ENCODE results near the gene KCNIP1.

DNA sequence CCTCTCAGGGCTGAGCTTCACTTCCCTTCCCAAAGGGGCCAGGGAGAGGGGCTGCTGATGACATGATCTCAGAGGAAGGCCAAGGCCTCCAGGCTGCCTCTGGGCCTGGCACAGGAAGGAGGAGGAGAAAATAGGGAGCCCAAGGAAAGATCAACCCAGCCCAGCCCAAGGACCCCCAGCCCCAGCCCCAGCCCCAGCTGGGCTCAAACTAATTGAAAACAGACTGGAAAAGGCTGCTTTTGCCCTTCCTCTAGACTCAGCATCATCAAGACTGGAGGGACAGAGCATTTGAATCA lies 18.3 kb upstream of the KCNIP1 start:
- TF ChIP-seq, protein P1, sequence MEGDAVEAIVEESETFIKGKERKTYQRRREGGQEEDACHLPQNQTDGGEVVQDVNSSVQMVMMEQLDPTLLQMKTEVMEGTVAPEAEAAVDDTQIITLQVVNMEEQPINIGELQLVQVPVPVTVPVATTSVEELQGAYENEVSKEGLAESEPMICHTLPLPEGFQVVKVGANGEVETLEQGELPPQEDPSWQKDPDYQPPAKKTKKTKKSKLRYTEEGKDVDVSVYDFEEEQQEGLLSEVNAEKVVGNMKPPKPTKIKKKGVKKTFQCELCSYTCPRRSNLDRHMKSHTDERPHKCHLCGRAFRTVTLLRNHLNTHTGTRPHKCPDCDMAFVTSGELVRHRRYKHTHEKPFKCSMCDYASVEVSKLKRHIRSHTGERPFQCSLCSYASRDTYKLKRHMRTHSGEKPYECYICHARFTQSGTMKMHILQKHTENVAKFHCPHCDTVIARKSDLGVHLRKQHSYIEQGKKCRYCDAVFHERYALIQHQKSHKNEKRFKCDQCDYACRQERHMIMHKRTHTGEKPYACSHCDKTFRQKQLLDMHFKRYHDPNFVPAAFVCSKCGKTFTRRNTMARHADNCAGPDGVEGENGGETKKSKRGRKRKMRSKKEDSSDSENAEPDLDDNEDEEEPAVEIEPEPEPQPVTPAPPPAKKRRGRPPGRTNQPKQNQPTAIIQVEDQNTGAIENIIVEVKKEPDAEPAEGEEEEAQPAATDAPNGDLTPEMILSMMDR (IDR thresholded peaks at IDR 0.05 in 2 of 3, conservative IDR thresholded peaks at IDR 0.05 in 1 of 3; ENCODE audit: control insufficient read depth in 2 of 3, extremely low read depth in 1 of 3, insufficient read depth in 1 of 3, low read depth in 3 of 3, low read length in 3 of 3), result no peak
- TF ChIP-seq RB1 (IDR thresholded peaks at IDR 0.05; ENCODE audit: borderline replicate concordance), result no peak
- no peak for TF ChIP-seq EGR1 (IDR thresholded peaks at IDR 0.05; ENCODE audit: borderline replicate concordance in 1 of 2, low read depth in 2 of 2, low read length in 2 of 2)
- TF ChIP-seq EP300 (IDR thresholded peaks at IDR 0.05; ENCODE audit: borderline replicate concordance in 1 of 2, control insufficient read depth in 1 of 2, low read depth in 2 of 2, low read length in 2 of 2), result no peak
- TF ChIP-seq TARDBP (IDR thresholded peaks at IDR 0.05; ENCODE audit: borderline replicate concordance), result no peak
- TF ChIP-seq, protein P2, sequence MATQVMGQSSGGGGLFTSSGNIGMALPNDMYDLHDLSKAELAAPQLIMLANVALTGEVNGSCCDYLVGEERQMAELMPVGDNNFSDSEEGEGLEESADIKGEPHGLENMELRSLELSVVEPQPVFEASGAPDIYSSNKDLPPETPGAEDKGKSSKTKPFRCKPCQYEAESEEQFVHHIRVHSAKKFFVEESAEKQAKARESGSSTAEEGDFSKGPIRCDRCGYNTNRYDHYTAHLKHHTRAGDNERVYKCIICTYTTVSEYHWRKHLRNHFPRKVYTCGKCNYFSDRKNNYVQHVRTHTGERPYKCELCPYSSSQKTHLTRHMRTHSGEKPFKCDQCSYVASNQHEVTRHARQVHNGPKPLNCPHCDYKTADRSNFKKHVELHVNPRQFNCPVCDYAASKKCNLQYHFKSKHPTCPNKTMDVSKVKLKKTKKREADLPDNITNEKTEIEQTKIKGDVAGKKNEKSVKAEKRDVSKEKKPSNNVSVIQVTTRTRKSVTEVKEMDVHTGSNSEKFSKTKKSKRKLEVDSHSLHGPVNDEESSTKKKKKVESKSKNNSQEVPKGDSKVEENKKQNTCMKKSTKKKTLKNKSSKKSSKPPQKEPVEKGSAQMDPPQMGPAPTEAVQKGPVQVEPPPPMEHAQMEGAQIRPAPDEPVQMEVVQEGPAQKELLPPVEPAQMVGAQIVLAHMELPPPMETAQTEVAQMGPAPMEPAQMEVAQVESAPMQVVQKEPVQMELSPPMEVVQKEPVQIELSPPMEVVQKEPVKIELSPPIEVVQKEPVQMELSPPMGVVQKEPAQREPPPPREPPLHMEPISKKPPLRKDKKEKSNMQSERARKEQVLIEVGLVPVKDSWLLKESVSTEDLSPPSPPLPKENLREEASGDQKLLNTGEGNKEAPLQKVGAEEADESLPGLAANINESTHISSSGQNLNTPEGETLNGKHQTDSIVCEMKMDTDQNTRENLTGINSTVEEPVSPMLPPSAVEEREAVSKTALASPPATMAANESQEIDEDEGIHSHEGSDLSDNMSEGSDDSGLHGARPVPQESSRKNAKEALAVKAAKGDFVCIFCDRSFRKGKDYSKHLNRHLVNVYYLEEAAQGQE (IDR thresholded peaks at IDR 0.05; ENCODE audit: low read depth, low read length), result no peak
- no peak for TF ChIP-seq ZBTB40 (IDR thresholded peaks at IDR 0.05; ENCODE audit: borderline replicate concordance)
- no peak for TF ChIP-seq POLR2AphosphoS5 (IDR thresholded peaks at IDR 0.05; ENCODE audit: low read length)
- no peak for TF ChIP-seq POLR2A (IDR thresholded peaks at IDR 0.05; ENCODE audit: low read depth, low read length)
- TF ChIP-seq EZH2 (IDR thresholded peaks at IDR 0.05; ENCODE audit: borderline replicate concordance, control insufficient read depth, low read depth, low read length), result no peak
- TF ChIP-seq, protein P3, sequence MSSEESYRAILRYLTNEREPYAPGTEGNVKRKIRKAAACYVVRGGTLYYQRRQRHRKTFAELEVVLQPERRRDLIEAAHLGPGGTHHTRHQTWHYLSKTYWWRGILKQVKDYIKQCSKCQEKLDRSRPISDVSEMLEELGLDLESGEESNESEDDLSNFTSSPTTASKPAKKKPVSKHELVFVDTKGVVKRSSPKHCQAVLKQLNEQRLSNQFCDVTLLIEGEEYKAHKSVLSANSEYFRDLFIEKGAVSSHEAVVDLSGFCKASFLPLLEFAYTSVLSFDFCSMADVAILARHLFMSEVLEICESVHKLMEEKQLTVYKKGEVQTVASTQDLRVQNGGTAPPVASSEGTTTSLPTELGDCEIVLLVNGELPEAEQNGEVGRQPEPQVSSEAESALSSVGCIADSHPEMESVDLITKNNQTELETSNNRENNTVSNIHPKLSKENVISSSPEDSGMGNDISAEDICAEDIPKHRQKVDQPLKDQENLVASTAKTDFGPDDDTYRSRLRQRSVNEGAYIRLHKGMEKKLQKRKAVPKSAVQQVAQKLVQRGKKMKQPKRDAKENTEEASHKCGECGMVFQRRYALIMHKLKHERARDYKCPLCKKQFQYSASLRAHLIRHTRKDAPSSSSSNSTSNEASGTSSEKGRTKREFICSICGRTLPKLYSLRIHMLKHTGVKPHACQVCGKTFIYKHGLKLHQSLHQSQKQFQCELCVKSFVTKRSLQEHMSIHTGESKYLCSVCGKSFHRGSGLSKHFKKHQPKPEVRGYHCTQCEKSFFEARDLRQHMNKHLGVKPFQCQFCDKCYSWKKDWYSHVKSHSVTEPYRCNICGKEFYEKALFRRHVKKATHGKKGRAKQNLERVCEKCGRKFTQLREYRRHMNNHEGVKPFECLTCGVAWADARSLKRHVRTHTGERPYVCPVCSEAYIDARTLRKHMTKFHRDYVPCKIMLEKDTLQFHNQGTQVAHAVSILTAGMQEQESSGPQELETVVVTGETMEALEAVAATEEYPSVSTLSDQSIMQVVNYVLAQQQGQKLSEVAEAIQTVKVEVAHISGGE (CRISPR knock-in tag; IDR thresholded peaks at IDR 0.05), result no peak

All from GM12878 (cell line).